Calu3 (cell line): ENCODE results near the gene ALG14. TPM values are rescaled to one million over a fixed set of nuclear protein-coding genes. Genes with fewer than 3 reads are reported as not detected.

Experiments
- BruUV-seq: library from RNA; stranded (reverse); fragments of 400-500 nt; replicated peaks from 2 replicates; lab custom pipeline; 2021; lab: Mats Ljungman, UMichigan
- CTCF ChIA-PET: fragments of 300-600 bp; sonication (Branson Sonifier 250); formaldehyde crosslinking; loops from one replicate; lab custom pipeline; 2022; ENCODE audit warnings: antibody characterized with exemption; lab: Charles Lee
- DNase-seq: peaks from one replicate; pipeline ENCODE4 v3.0.0; 2022
- H3K27ac Mint-ChIP-seq: one replicate; pipeline ENCODE4 v1.8.0; 2022; ENCODE audit warnings: mixed read lengths; ENCODE audit not compliant: unreplicated experiment
- H3K27me3 Mint-ChIP-seq: one replicate; pipeline ENCODE4 v1.8.0; 2022; ENCODE audit warnings: mixed read lengths; ENCODE audit not compliant: unreplicated experiment
- H3K36me3 Mint-ChIP-seq: one replicate; pipeline ENCODE4 v1.8.0; 2022; ENCODE audit warnings: mild to moderate bottlenecking, moderate library complexity, mixed read lengths; ENCODE audit not compliant: insufficient read depth, unreplicated experiment
- H3K4me1 Mint-ChIP-seq: one replicate; pipeline ENCODE4 v1.8.0; 2022; ENCODE audit warnings: mild to moderate bottlenecking, low read depth, mixed read lengths; ENCODE audit not compliant: unreplicated experiment
- H3K4me3 Mint-ChIP-seq: one replicate; pipeline ENCODE4 v1.8.0; 2022; ENCODE audit warnings: mild to moderate bottlenecking, low read depth, moderate library complexity, mixed read lengths; ENCODE audit not compliant: unreplicated experiment
- H3K9me3 Mint-ChIP-seq: one replicate; pipeline ENCODE4 v1.8.0; 2022; ENCODE audit warnings: low read depth, mixed read lengths; ENCODE audit not compliant: unreplicated experiment
- intact Hi-C: fragments of 100-400 bp; cut with micrococcal nuclease; formaldehyde crosslinking; loops from one replicate; pipeline ENCODE4 v1.10.0; 2022; ENCODE audit not compliant: unreplicated experiment
- total RNA-seq: library from RNA; stranded (reverse); gene quantifications from 2 replicates; pipeline ENCODE4 v1.2.3, GENCODE V29; 2022
- TF ChIP-seq, protein P1 (sequence below): fragments of 200-600 bp; IDR thresholded peaks from one replicate; pipeline ENCODE4 v1.8.0; 2022; ENCODE audit warnings: antibody characterized with exemption; ENCODE audit not compliant: unreplicated experiment

ALG14 gene
- total RNA-seq, 1 experiment from 2014 or later, result 5.8 TPM

DNA sequence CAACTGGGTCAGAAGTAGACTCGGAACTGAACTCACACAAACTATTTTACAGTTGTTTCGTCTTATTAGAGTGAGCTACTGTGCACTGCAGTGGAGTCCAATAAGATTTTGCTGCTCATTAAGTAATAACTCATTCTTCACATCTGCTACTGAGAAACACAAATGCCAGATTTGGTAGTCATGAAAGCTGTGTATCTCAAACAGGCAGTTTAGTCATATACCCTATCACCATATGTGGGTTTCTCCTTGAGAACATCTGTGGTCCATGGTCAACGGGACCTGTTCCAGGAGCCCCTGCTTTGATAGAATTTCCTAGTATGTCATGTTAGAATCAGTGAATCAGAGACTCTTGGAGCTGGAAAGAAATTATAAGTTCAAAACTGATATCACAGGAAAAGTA lies 60.4 kb downstream of the ALG14 start:
- H3K27me3 Mint-ChIP-seq, result no peaks in the 10 kb centered on the region
- TF ChIP-seq, protein P1, sequence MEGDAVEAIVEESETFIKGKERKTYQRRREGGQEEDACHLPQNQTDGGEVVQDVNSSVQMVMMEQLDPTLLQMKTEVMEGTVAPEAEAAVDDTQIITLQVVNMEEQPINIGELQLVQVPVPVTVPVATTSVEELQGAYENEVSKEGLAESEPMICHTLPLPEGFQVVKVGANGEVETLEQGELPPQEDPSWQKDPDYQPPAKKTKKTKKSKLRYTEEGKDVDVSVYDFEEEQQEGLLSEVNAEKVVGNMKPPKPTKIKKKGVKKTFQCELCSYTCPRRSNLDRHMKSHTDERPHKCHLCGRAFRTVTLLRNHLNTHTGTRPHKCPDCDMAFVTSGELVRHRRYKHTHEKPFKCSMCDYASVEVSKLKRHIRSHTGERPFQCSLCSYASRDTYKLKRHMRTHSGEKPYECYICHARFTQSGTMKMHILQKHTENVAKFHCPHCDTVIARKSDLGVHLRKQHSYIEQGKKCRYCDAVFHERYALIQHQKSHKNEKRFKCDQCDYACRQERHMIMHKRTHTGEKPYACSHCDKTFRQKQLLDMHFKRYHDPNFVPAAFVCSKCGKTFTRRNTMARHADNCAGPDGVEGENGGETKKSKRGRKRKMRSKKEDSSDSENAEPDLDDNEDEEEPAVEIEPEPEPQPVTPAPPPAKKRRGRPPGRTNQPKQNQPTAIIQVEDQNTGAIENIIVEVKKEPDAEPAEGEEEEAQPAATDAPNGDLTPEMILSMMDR, result no peak
- DNase-seq, result no peak
- peaks cover 13% of the 10 kb centered on the region for H3K4me1 Mint-ChIP-seq
- CTCF ChIA-PET, result no interaction called here
- no TSS peak for BruUV-seq
- H3K27ac Mint-ChIP-seq, result no peak overlapping the region
- H3K36me3 Mint-ChIP-seq, result no peaks in the 10 kb centered on the region
- no peak overlapping the region for H3K4me3 Mint-ChIP-seq
- intact Hi-C loops, result no loop called here
- no peaks in the 10 kb centered on the region for H3K9me3 Mint-ChIP-seq

DNA sequence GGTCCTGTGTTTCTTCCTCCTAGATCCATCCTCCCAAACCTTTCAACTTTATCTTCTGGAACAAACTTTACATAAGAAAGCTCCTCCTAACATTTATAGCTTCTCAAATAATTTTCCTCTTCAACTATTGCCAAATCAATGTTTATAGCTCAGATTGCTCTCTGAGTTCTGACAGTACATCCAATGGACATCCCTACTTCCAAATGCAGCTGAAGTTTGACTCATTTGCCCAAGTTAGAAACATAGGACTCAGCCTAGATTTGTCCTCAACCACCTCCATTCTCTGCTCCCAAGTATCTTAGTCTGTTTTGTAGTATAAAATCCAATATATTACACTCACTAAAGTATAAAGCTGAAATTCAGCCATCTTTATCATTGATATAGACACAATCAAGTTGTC lies 62.6 kb downstream of the ALG14 start:
- CTCF ChIA-PET, result no interaction called here
- Mint-ChIP-seq H3K27me3 (no peaks in the 10 kb centered on the region), H3K4me1 (peaks cover 8% of the 10 kb centered on the region), H3K27ac (no peak overlapping the region), H3K4me3 (no peak overlapping the region), H3K36me3 (no peaks in the 10 kb centered on the region), H3K9me3 (no peaks in the 10 kb centered on the region)
- DNase-seq, result no peak
- TF ChIP-seq, protein P1, result no peak
- BruUV-seq, result no TSS peak
- intact Hi-C loops, result no loop called here

DNA sequence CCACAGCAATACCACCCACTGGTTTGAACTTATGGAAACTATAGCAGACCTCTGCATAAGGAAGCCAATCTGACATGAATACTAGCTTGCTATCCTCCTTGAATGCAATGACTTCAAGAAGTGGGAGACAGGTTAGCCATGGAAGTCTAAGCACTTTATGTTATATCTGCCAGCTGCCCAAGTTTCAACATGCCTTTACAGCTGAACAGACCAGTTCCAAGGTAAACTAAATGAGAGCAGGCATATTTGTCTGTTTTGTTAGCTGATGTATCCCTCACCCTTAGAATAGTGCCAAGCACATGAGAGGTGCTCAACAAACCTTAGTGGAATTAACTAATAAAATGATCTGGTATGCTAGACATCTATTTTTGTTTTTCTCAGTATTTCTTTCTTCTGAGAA lies 65.1 kb downstream of the ALG14 start:
- intact Hi-C loops, result no loop called here
- Mint-ChIP-seq H3K27ac (no peak overlapping the region), H3K4me3 (no peak overlapping the region), H3K4me1 (no peaks in the 10 kb centered on the region), H3K9me3 (no peaks in the 10 kb centered on the region), H3K27me3 (no peaks in the 10 kb centered on the region), H3K36me3 (no peaks in the 10 kb centered on the region)
- no peak for DNase-seq
- TF ChIP-seq, protein P1, result no peak
- BruUV-seq, result no TSS peak
- CTCF ChIA-PET, result interaction anchor here (0.6 kb wide), 1 partner anchor 34 kb away, joined by 4 read pairs; no protein-coding TSS in a partner anchor

DNA sequence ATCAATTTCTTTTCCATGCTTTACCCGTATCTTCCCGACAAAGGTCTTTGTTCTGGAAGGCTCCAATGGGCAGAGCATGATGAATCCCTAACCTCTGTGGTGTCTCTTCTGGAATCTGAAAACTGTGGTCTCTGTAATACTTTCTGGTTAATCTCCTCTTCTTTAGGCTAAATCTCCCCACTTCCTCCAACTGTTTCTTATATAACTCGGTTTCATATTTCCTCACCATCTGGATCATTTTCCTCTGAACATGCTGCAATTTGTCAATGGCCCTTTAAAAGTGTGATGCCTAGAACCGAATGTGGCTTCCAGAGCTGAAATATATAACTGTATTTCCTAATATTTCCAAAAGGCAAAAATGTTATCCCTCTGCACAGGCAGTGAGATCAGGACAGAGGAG lies 66.1 kb downstream of the ALG14 start:
- H3K27ac Mint-ChIP-seq, result no peak overlapping the region

More for the DNA sequence above, 66.1 kb downstream of the ALG14 start:
- no TSS peak for BruUV-seq
- no peaks in the 10 kb centered on the region for H3K27me3 Mint-ChIP-seq
- no peaks in the 10 kb centered on the region for H3K4me1 Mint-ChIP-seq
- DNase-seq, result no peak
- no peaks in the 10 kb centered on the region for H3K36me3 Mint-ChIP-seq
- H3K9me3 Mint-ChIP-seq, result no peaks in the 10 kb centered on the region
- CTCF ChIA-PET, result no interaction called here
- H3K4me3 Mint-ChIP-seq, result no peak overlapping the region
- intact Hi-C loops, result no loop called here
- TF ChIP-seq, protein P1, result no peak
